A673 (cell line): ENCODE results near the gene MAL.

ENCODE experiments used
- CTCF ChIP-seq: fragments of 300-800, 200-600 bp; sonication (generic); conservative IDR thresholded peaks from 2 replicates; pipeline ENCODE4 v1.5.1; 2017; ENCODE audit warnings: low read depth, mild to moderate bottlenecking, antibody characterized with exemption, low read length, moderate library complexity, mixed read lengths
- EZH2 ChIP-seq: fragments of 200-600 bp; sonication (generic); IDR thresholded peaks from 2 replicates; pipeline ENCODE4 v1.6.1; 2017; ENCODE audit warnings: borderline replicate concordance, low read depth, mild to moderate bottlenecking, mixed read lengths, antibody characterized with exemption, low read length; ENCODE audit not compliant: poor library complexity, severe bottlenecking

GRCh38 chr2:95008996-95009395, 16.5 kb upstream of the MAL start:
- no peak for TF ChIP-seq CTCF
- no peak for TF ChIP-seq EZH2
